ENCODE measurements around the gene XPR1. TPM values are rescaled to one million over a fixed set of nuclear protein-coding genes. Genes with fewer than 3 reads are reported as not detected.

The XPR1 gene
- total and polyA plus RNA-seq, 8 donors = 3.4 to 25.3 (median 13.7) TPM

- FAIRE-seq = no peak
Measured at GRCh38 chr1:180901076-180901990, 269.5 kb downstream of the XPR1 start.

GRCh38 chr1:180902541-180902940 is 270.7 kb downstream of the XPR1 start:
- Histone ChIP-seq H3K27ac (no peak overlapping the region), H3K27me3 (no peaks in the 10 kb centered on the region), H3K9me3 (no peaks in the 10 kb centered on the region), H3K4me1 (peaks cover 0 to 5% (median 0%) of the 10 kb centered on the region in 3 donors), H3K4me3 (no peak overlapping the region), H3K36me3 (no peaks in the 10 kb centered on the region)
- intact Hi-C loops (cut with DNase I) = no loop called here
- DNase-seq (no peak), FAIRE-seq (no peak), ATAC-seq (no peak)
- WGBS, 2 donors = 78 to 94% methylated on average over 3 of the region's 3 CpGs
- TF ChIP-seq CTCF (IDR thresholded peaks at IDR 0.05) = no peak

More at GRCh38 chr1:180901076-180901990, 269.5 kb downstream of the XPR1 start:
- intact Hi-C loops (cut with DNase I) = no loop called here
- ATAC-seq = no peak
- Histone ChIP-seq H3K36me3 (no peaks in the 10 kb centered on the region), H3K27ac (no peak overlapping the region), H3K27me3 (no peaks in the 10 kb centered on the region), H3K4me3 (no peak overlapping the region), H3K9me3 (no peaks in the 10 kb centered on the region), H3K4me1 (peaks cover 0 to 5% (median 0%) of the 10 kb centered on the region in 3 donors)
- WGBS, 2 donors = 75 to 78% methylated on average over 13 of the region's 13 CpGs
- DNase-seq = peak in 1 of 6 donors; percentile 4
- TF ChIP-seq CTCF (IDR thresholded peaks at IDR 0.05) = no peak

GRCh38 chr1:180905927-180906326 is 274.1 kb downstream of the XPR1 start:
- H3K4me1 ChIP-seq = no peaks in the 10 kb centered on the region
- intact Hi-C loops (cut with DNase I) = no loop called here
- FAIRE-seq (no peak), ATAC-seq (no peak), DNase-seq (no peak)
- H3K27ac ChIP-seq = no peak overlapping the region
- H3K27me3 ChIP-seq = no peaks in the 10 kb centered on the region
- no peaks in the 10 kb centered on the region for H3K36me3 ChIP-seq
- TF ChIP-seq CTCF (IDR thresholded peaks at IDR 0.05) = no peak
- no peak overlapping the region for H3K4me3 ChIP-seq
- 74 to 79% methylated on average over 8 of the region's 8 CpGs for WGBS, 2 donors
- no peaks in the 10 kb centered on the region for H3K9me3 ChIP-seq

GRCh38 chr1:180906511-180906910 is 274.7 kb downstream of the XPR1 start:
- WGBS, 2 donors = 76 to 87% methylated on average over 9 of the region's 9 CpGs
- DNase-seq (no peak), FAIRE-seq (no peak), ATAC-seq (no peak)
- H3K4me3 ChIP-seq = no peak overlapping the region
- no peak for TF ChIP-seq CTCF (IDR thresholded peaks at IDR 0.05)
- H3K36me3 ChIP-seq = no peaks in the 10 kb centered on the region
- no peaks in the 10 kb centered on the region for H3K9me3 ChIP-seq
- H3K4me1 ChIP-seq = no peaks in the 10 kb centered on the region
- H3K27ac ChIP-seq = no peak overlapping the region
- no peaks in the 10 kb centered on the region for H3K27me3 ChIP-seq
- intact Hi-C loops (cut with DNase I) = no loop called here

Data from pancreas (tissue), 10 donors.